ENCODE data around the gene KRT34. TPM values are rescaled to one million over a fixed set of nuclear protein-coding genes. Genes with fewer than 3 reads are reported as not detected.
"Not testable (repeated sequence)": the region's sequence is repeated elsewhere in the genome, so short reads cannot be mapped to it uniquely, and the experiment has no call there.

The KRT34 gene
- total RNA-seq, 1 donor from 2014 or later: not detected

GRCh38 chr17:41390411-41390938 is 8.4 kb upstream of the KRT34 start:
- no peak for DNase-seq (ENCODE audit: low spot score in 2 of 2)
- H3K36me3 ChIP-seq: no peaks in the 10 kb centered on the region
- H3K27ac ChIP-seq: no peak overlapping the region
- H3K27me3 ChIP-seq: no peaks in the 10 kb centered on the region
- H3K9me3 ChIP-seq: peaks cover 5 to 24% of the 10 kb centered on the region in 2 donors
- no peak for TF ChIP-seq CTCF (IDR thresholded peaks at IDR 0.05)
- no peaks in the 10 kb centered on the region for H3K4me1 ChIP-seq
- intact Hi-C loops (cut with DNase I): no loop called here
- H3K4me3 ChIP-seq: no peak overlapping the region

GRCh38 chr17:41387670-41388069 is 5.6 kb upstream of the KRT34 start:
- no peak for DNase-seq (ENCODE audit: low spot score in 2 of 2)
- no peaks in the 10 kb centered on the region for H3K36me3 ChIP-seq
- H3K4me1 ChIP-seq: no peaks in the 10 kb centered on the region
- intact Hi-C loops (cut with DNase I): no loop called here
- no peak for TF ChIP-seq CTCF (IDR thresholded peaks at IDR 0.05)
- H3K9me3 ChIP-seq: peaks cover 5 to 24% of the 10 kb centered on the region in 2 donors
- no peaks in the 10 kb centered on the region for H3K27me3 ChIP-seq
- H3K4me3 ChIP-seq: no peak overlapping the region
- no peak overlapping the region for H3K27ac ChIP-seq

- no peaks in the 10 kb centered on the region for H3K36me3 ChIP-seq
- TF ChIP-seq CTCF (IDR thresholded peaks at IDR 0.05): no peak
- H3K27me3 ChIP-seq: no peaks in the 10 kb centered on the region
- no peak for DNase-seq (ENCODE audit: low spot score in 2 of 2)
- H3K27ac ChIP-seq: no peak overlapping the region
- no peak overlapping the region for H3K4me3 ChIP-seq
- no peaks in the 10 kb centered on the region for H3K4me1 ChIP-seq
- intact Hi-C loops (cut with DNase I): no loop called here
- H3K9me3 ChIP-seq: peaks cover 5 to 24% of the 10 kb centered on the region in 2 donors
These were observed 4.1 kb upstream of the KRT34 start for GRCh38 chr17:41386227-41386626.

GRCh38 chr17:41383690-41384089 is 1.6 kb upstream of the KRT34 start:
- Histone ChIP-seq H3K27me3 (no peaks in the 10 kb centered on the region), H3K36me3 (no peaks in the 10 kb centered on the region), H3K4me1 (no peaks in the 10 kb centered on the region), H3K27ac (no peak overlapping the region), H3K4me3 (no peak overlapping the region), H3K9me3 (peaks cover 5 to 24% of the 10 kb centered on the region in 2 donors)
- no peak for TF ChIP-seq CTCF (IDR thresholded peaks at IDR 0.05)
- intact Hi-C loops (cut with DNase I): no loop called here
- no peak for DNase-seq (ENCODE audit: low spot score in 2 of 2)

- intact Hi-C loops (cut with DNase I): no loop called here
- no peak for TF ChIP-seq CTCF (IDR thresholded peaks at IDR 0.05)
- peaks cover 5 to 19% of the 10 kb centered on the region in 2 donors for H3K9me3 ChIP-seq
These were observed 288 bp upstream of the KRT34 start for GRCh38 chr17:41382394-41382793.

GRCh38 chr17:41380091-41380490 is 2.0 kb downstream of the KRT34 start:
- H3K27me3 ChIP-seq; H3K27ac ChIP-seq; H3K36me3 ChIP-seq; H3K9me3 ChIP-seq; H3K4me1 ChIP-seq; intact Hi-C loops (cut with DNase I); DNase-seq (ENCODE audit: low spot score in 2 of 2); H3K4me3 ChIP-seq: not testable (repeated sequence)

More at GRCh38 chr17:41382394-41382793, 288 bp upstream of the KRT34 start:
- DNase-seq (ENCODE audit: low spot score in 2 of 2): no peak
- H3K27ac ChIP-seq: no peak overlapping the region
- H3K4me1 ChIP-seq: no peaks in the 10 kb centered on the region
- H3K4me3 ChIP-seq: no peak overlapping the region
- no peaks in the 10 kb centered on the region for H3K27me3 ChIP-seq
- no peaks in the 10 kb centered on the region for H3K36me3 ChIP-seq

All from ascending aorta (tissue), 2 donors.